IPS-18c (cell line): ENCODE results near the gene ZCCHC3.
"Not testable (repeated sequence)": the region's sequence is repeated elsewhere in the genome, so short reads cannot be mapped to it uniquely, and the experiment has no call there.

Experiments used
- H3K4me3 ChIP-seq: 2 replicates; pipeline ENCODE4 v1.7.0; 2013; ENCODE audit warnings: low read depth, mild to moderate bottlenecking, low read length, moderate library complexity; ENCODE audit not compliant: insufficient read depth
- H3K9me3 ChIP-seq: one replicate; pipeline ENCODE4 v1.6.1; 2013; ENCODE audit warnings: mild to moderate bottlenecking, low read length, moderate library complexity; ENCODE audit not compliant: control insufficient read depth, insufficient read depth

The ZCCHC3 gene

GRCh38 chr20:325889-326644, 28.7 kb downstream of the ZCCHC3 start:
- Histone ChIP-seq H3K9me3 (no peaks in the 10 kb centered on the region), H3K4me3 (peak overlapping the region; percentile 99)

DNA sequence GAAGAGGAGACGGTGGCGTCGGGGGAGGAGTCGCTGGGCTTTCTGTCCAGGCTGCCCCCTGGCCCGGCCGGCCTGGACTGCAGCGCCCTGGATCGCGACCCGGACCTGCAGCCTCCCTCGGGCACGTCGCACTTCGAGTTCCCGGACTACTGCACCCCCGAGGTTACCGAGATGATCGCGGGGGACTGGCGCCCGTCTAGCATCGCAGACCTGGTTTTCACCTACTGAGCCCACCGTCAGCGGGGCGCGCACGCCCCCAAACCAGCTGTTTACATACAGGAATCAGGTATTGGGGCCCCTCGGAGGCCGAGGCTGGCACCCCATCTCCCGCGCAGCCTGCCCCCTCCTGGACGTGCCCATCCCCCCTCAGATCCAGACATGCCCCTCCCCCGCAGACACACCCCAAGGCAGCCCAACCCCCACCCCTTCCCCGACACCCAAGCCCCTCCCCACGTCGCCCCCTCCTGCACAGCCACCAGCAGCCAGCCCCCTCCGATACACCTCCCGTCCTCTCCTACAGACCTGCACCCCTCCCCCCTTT, 29.3 kb downstream of the ZCCHC3 start:
- peak overlapping the region; percentile 99 for H3K4me3 ChIP-seq

GRCh38 chr20:327186-328026, 30.0 kb downstream of the ZCCHC3 start:
- H3K9me3 ChIP-seq = no peaks in the 10 kb centered on the region
- H3K4me3 ChIP-seq = peak overlapping the region; percentile 99

More for the DNA sequence above, 29.3 kb downstream of the ZCCHC3 start:
- H3K9me3 ChIP-seq = no peaks in the 10 kb centered on the region

- H3K4me3 ChIP-seq = peak overlapping the region; percentile 99
These were observed 30.9 kb downstream of the ZCCHC3 start for GRCh38 chr20:328027-328974.

DNA sequence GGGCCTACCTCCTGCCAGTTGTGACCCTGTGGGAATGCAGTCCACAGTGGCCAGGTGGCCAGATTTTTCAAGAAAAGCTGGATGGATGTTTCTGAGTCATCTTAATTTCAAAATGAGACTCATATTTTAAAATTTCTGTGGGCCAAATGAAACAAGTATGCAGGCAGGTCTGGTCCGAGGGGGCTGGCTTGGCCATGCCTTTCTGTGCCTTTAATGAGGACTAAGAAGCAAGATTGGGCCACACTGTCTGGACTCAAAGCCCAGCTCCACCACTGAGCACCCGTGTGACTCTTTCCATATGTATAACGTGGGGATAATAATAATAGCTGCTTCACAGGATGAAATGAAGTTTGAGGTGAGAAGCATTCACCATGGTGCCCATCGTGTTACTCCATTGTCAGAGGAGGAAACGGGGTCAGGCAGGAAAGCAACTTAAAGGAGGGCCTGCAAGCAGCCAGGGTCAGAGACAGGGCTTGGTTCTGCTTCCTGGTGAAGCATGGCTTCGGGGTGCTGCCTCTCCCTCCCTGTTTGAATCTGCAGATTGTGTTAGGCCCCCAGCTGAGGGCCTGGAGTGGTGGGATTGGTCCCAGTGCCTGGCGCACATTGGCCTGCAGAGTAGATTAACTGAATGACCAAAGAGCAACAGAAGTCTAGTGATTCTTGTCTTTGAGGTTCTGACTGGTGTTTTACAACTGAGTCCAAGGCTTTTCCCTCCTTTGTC, 31.8 kb downstream of the ZCCHC3 start:
- H3K4me3 ChIP-seq = no peak overlapping the region
- no peaks in the 10 kb centered on the region for H3K9me3 ChIP-seq

More at GRCh38 chr20:328027-328974, 30.9 kb downstream of the ZCCHC3 start:
- no peaks in the 10 kb centered on the region for H3K9me3 ChIP-seq

GRCh38 chr20:329851-330232, 32.5 kb downstream of the ZCCHC3 start:
- Histone ChIP-seq H3K9me3 (no peaks in the 10 kb centered on the region), H3K4me3 (no peak overlapping the region)

- H3K4me3 ChIP-seq = no peak overlapping the region
- no peaks in the 10 kb centered on the region for H3K9me3 ChIP-seq
These were observed 33.1 kb downstream of the ZCCHC3 start for GRCh38 chr20:330233-331149.

GRCh38 chr20:334578-334977, 37.2 kb downstream of the ZCCHC3 start:
- Histone ChIP-seq H3K4me3 (no peak overlapping the region), H3K9me3 (no peaks in the 10 kb centered on the region)

- H3K4me3 ChIP-seq, H3K9me3 ChIP-seq: not testable (repeated sequence)
These were observed 38.7 kb downstream of the ZCCHC3 start for GRCh38 chr20:336040-336439.

DNA sequence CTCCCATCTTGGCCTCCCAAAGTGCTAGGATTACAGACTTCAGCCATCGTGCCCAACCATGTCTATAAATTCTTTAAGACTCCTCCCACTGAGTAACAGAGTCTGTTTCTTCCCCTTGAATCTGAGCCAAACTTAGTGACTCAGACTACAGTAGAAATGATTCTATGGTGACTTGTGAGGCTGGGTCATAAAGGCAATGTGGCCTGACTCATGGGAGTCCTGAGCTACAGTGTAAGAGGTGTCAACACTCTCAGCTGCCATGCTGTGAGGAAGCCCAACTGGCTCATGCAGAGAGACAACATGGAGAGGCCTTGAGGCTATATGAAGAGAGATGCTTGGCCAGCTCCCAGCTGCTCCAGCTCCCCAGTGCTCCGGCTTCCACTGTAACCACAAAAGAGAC, 44.3 kb downstream of the ZCCHC3 start:
- no peak overlapping the region for H3K4me3 ChIP-seq
- H3K9me3 ChIP-seq = no peaks in the 10 kb centered on the region

GRCh38 chr20:343107-343506, 45.7 kb downstream of the ZCCHC3 start:
- Histone ChIP-seq H3K4me3 (no peak overlapping the region), H3K9me3 (no peaks in the 10 kb centered on the region)

GRCh38 chr20:346033-346639, 48.8 kb downstream of the ZCCHC3 start:
- Histone ChIP-seq H3K9me3 (no peaks in the 10 kb centered on the region), H3K4me3 (peak overlapping the region; percentile 83)

- Histone ChIP-seq H3K4me3 (peak within 1 kb of the TSS; percentile 83), H3K9me3 (no peaks in the 10 kb centered on the region)
These were observed 49.4 kb downstream of the ZCCHC3 start, which contains the start of gene NRSN2 for GRCh38 chr20:346640-347316. Gene NRSN2, plus strand, starts transcription at chr20:347111. Its CDS starts 2,533 bp downstream, at chr20:349644.

DNA sequence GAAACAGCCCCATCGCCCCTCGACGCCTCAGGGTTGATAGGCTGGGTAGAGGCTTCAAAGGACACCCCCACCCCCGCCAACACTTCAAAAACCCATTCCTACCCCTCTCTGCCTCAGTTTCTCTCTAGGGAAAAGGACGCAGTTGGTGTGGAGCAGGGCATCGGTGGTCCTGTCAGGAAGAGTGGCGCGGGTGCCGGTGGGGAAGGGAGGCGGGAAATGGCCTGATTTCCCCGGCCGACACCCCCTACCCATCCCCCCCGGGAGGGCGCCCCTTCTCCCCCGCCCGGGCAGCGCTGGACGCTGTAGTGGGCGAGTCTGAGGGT, 49.9 kb downstream of the ZCCHC3 start:
- Histone ChIP-seq H3K4me3 (peak overlapping the region; percentile 83), H3K9me3 (no peaks in the 10 kb centered on the region)
